DOHH2 (cell line): ENCODE measurements around the gene KNDC1.

Experiments
- H3F3A ChIP-seq: fragments of 200-600 bp; sonication (generic), shearing (Covaris generic); 2 replicates; pipeline ENCODE4 v1.6.0; 2016; ENCODE audit warnings: antibody characterized with exemption, mild to moderate bottlenecking; ENCODE audit not compliant: control insufficient read depth, insufficient read depth
- H3K27ac ChIP-seq: fragments of 200-600 bp; sonication (generic); 2 replicates; pipeline ENCODE4 v1.5.1; 2014; ENCODE audit warnings: low read depth, mild to moderate bottlenecking, low read length, moderate library complexity
- H3K27me3 ChIP-seq: fragments of 200-600 bp; sonication (generic); 2 replicates; pipeline ENCODE4 v1.6.1; 2014; ENCODE audit warnings: mild to moderate bottlenecking, low read length, mixed read lengths; ENCODE audit not compliant: control insufficient read depth
- H3K36me3 ChIP-seq: fragments of 200-600 bp; sonication (generic); 2 replicates; pipeline ENCODE4 v1.6.1; 2014; ENCODE audit warnings: mild to moderate bottlenecking, low read length, moderate library complexity, mixed read lengths; ENCODE audit not compliant: control insufficient read depth
- H3K4me1 ChIP-seq: fragments of 200-600 bp; sonication (generic); 2 replicates; pipeline ENCODE4 v1.6.1; 2014; ENCODE audit warnings: mild to moderate bottlenecking, low read length, mixed read lengths; ENCODE audit not compliant: control insufficient read depth
- H3K4me2 ChIP-seq: fragments of 200-600 bp; sonication (generic); 2 replicates; pipeline ENCODE4 v1.6.0; 2014; ENCODE audit warnings: mild to moderate bottlenecking, low read length, moderate library complexity
- H3K4me3 ChIP-seq: fragments of 200-600 bp; sonication (generic); 2 replicates; pipeline ENCODE4 v1.5.1; 2014; ENCODE audit warnings: mild to moderate bottlenecking, low read length, mixed read lengths
- H3K79me2 ChIP-seq: fragments of 200-600 bp; sonication (generic); 2 replicates; pipeline ENCODE4 v1.6.1; 2014; ENCODE audit warnings: mild to moderate bottlenecking, low read length, mixed read lengths; ENCODE audit not compliant: control insufficient read depth
- H3K9me2 ChIP-seq: fragments of 200-600 bp; sonication (generic); replicated peaks from 2 replicates; pipeline ENCODE4 v1.6.1; 2014; ENCODE audit warnings: mild to moderate bottlenecking, low read length, mixed read lengths; ENCODE audit not compliant: control insufficient read depth
- H3K9me3 ChIP-seq: fragments of 200-600 bp; sonication (generic); 2 replicates; pipeline ENCODE4 v1.6.1; 2014; ENCODE audit warnings: antibody characterized with exemption, low read length, mixed read lengths; ENCODE audit not compliant: control insufficient read depth, insufficient read depth
- H4K20me1 ChIP-seq: fragments of 200-600 bp; sonication (generic); 2 replicates; pipeline ENCODE4 v1.6.0; 2014; ENCODE audit warnings: low read depth, mild to moderate bottlenecking, antibody characterized with exemption, low read length, moderate library complexity; ENCODE audit not compliant: control insufficient read depth, insufficient read depth
- CTCF ChIP-seq: fragments of 200-600 bp; sonication (generic); IDR thresholded peaks from one replicate; pipeline ENCODE4 v1.5.1; 2014; ENCODE audit warnings: antibody characterized with exemption, mild to moderate bottlenecking, low read depth, low read length; ENCODE audit not compliant: poor library complexity, severe bottlenecking
- EZH2phosphoT487 ChIP-seq: fragments of 200-600 bp; sonication (generic); IDR thresholded peaks from 2 replicates; pipeline ENCODE4 v1.6.1; 2017; ENCODE audit warnings: borderline replicate concordance, mild to moderate bottlenecking, antibody characterized with exemption, low read length, moderate library complexity, mixed read lengths

KNDC1 gene

GRCh38 chr10:133247681-133248333 lies 87.8 kb downstream of the KNDC1 start:
- Histone ChIP-seq H3K27ac (no peak overlapping the region), H3K27me3 (no peaks in the 10 kb centered on the region), H3K9me3 (no peaks in the 10 kb centered on the region), H4K20me1 (no peaks in the 10 kb centered on the region), H3K36me3 (no peaks in the 10 kb centered on the region), H3F3A (no peaks in the 10 kb centered on the region), H3K4me3 (no peak overlapping the region), H3K9me2 (no peaks in the 10 kb centered on the region), H3K4me2 (no peak overlapping the region), H3K4me1 (no peaks in the 10 kb centered on the region), H3K79me2 (no peaks in the 10 kb centered on the region)
- TF ChIP-seq CTCF (no peak), EZH2phosphoT487 (no peak)

- Histone ChIP-seq H3F3A (no peaks in the 10 kb centered on the region), H3K4me1 (no peaks in the 10 kb centered on the region), H3K4me2 (no peak overlapping the region), H3K27ac (no peak overlapping the region), H3K4me3 (no peak overlapping the region), H4K20me1 (no peaks in the 10 kb centered on the region), H3K9me2 (no peaks in the 10 kb centered on the region), H3K79me2 (no peaks in the 10 kb centered on the region), H3K9me3 (no peaks in the 10 kb centered on the region), H3K27me3 (no peaks in the 10 kb centered on the region), H3K36me3 (no peaks in the 10 kb centered on the region)
- TF ChIP-seq EZH2phosphoT487 (no peak), CTCF (no peak)
Measured at GRCh38 chr10:133248334-133248715, 88.3 kb downstream of the KNDC1 start.

- Histone ChIP-seq H3K36me3 (no peaks in the 10 kb centered on the region), H3K9me2 (no peaks in the 10 kb centered on the region), H3K9me3 (no peaks in the 10 kb centered on the region), H3K27ac (no peak overlapping the region), H3K4me2 (no peak overlapping the region), H4K20me1 (no peaks in the 10 kb centered on the region), H3K27me3 (no peaks in the 10 kb centered on the region), H3K4me3 (no peak overlapping the region), H3K4me1 (no peaks in the 10 kb centered on the region), H3F3A (no peaks in the 10 kb centered on the region), H3K79me2 (no peaks in the 10 kb centered on the region)
- no peak for TF ChIP-seq CTCF
- TF ChIP-seq EZH2phosphoT487: no peak
Measured at GRCh38 chr10:133249094-133249780, 89.2 kb downstream of the KNDC1 start.
